HEK293 (cell line): ENCODE measurements around the gene FASN.
A peak's percentile ranks its signal among the peaks of the same experiment; 100 is the strongest.

Experiments used
- EGR2 ChIP-seq: fragments of 450-650 bp; formaldehyde crosslinking; IDR thresholded peaks from 2 replicates; pipeline ENCODE4 v1.5.1; 2016; ENCODE audit warnings: low read depth, missing biosample characterization, missing genetic modification characterization
- GLIS1 ChIP-seq: fragments of 450-650 bp; formaldehyde crosslinking; IDR thresholded peaks from 2 replicates; pipeline ENCODE4 v1.5.1; 2016; ENCODE audit warnings: missing biosample characterization, missing genetic modification characterization
- KLF8 ChIP-seq: fragments of 450-650 bp; formaldehyde crosslinking; IDR thresholded peaks from 2 replicates; pipeline ENCODE4 v1.5.1; 2016; ENCODE audit warnings: missing biosample characterization, missing genetic modification characterization
- YY1 ChIP-seq: fragments of 450-650 bp; formaldehyde crosslinking; IDR thresholded peaks from 2 replicates; pipeline ENCODE4 v1.5.1; 2018; ENCODE audit warnings: missing biosample characterization, missing genetic modification characterization
- ZBTB20 ChIP-seq: fragments of 450-650 bp; formaldehyde crosslinking; IDR thresholded peaks from 2 replicates; pipeline ENCODE4 v1.5.1; 2016; ENCODE audit warnings: missing biosample characterization, missing genetic modification characterization
- ZBTB7A ChIP-seq: fragments of 450-650 bp; formaldehyde crosslinking; IDR thresholded peaks from 2 replicates; pipeline ENCODE4 v1.5.1; 2016; ENCODE audit warnings: low read depth, missing biosample characterization, missing genetic modification characterization
- ZBTB8A ChIP-seq: fragments of 450-650 bp; formaldehyde crosslinking; IDR thresholded peaks from 2 replicates; pipeline ENCODE4 v1.5.1; 2016; ENCODE audit warnings: missing biosample characterization, missing genetic modification characterization
- ZEB2 ChIP-seq: fragments of 450-650 bp; formaldehyde crosslinking; IDR thresholded peaks from 2 replicates; pipeline ENCODE4 v1.5.1; 2016; ENCODE audit warnings: missing biosample characterization, missing genetic modification characterization
- ZFHX2 ChIP-seq: fragments of 450-650 bp; formaldehyde crosslinking; conservative IDR thresholded peaks from 2 replicates; pipeline ENCODE4 v1.5.1; 2016; ENCODE audit warnings: missing biosample characterization, missing genetic modification characterization
- ZFP37 ChIP-seq: fragments of 450-650 bp; formaldehyde crosslinking; IDR thresholded peaks from 2 replicates; pipeline ENCODE4 v1.5.1; 2016; ENCODE audit warnings: missing biosample characterization, missing genetic modification characterization
- ZNF214 ChIP-seq: fragments of 450-650 bp; formaldehyde crosslinking; IDR thresholded peaks from 2 replicates; pipeline ENCODE4 v1.5.1; 2017; ENCODE audit warnings: missing biosample characterization, mild to moderate bottlenecking, missing genetic modification characterization, borderline replicate concordance
- ZNF24 ChIP-seq: fragments of 450-650 bp; formaldehyde crosslinking; IDR thresholded peaks from 2 replicates; pipeline ENCODE4 v1.5.1; 2016; ENCODE audit warnings: missing biosample characterization, missing genetic modification characterization
- ZNF248 ChIP-seq: fragments of 450-650 bp; formaldehyde crosslinking; IDR thresholded peaks from 2 replicates; pipeline ENCODE4 v1.5.1; 2017; ENCODE audit warnings: missing biosample characterization, missing genetic modification characterization
- ZNF501 ChIP-seq: fragments of 450-650 bp; formaldehyde crosslinking; IDR thresholded peaks from 2 replicates; pipeline ENCODE4 v1.5.1; 2016; ENCODE audit warnings: missing biosample characterization, missing genetic modification characterization
- ZNF629 ChIP-seq: fragments of 450-650 bp; formaldehyde crosslinking; IDR thresholded peaks from 2 replicates; pipeline ENCODE4 v1.5.1; 2017; ENCODE audit warnings: missing biosample characterization, missing genetic modification characterization
- ZNF830 ChIP-seq: fragments of 450-650 bp; IDR thresholded peaks from 2 replicates; pipeline ENCODE4 v1.5.0; 2018; ENCODE audit warnings: missing biosample characterization, missing genetic modification characterization, low read depth, mild to moderate bottlenecking, moderate library complexity
- ZNF843 ChIP-seq: fragments of 450-650 bp; formaldehyde crosslinking; IDR thresholded peaks from 2 replicates; pipeline ENCODE4 v1.5.1; 2016; ENCODE audit warnings: missing biosample characterization, missing genetic modification characterization
- TF ChIP-seq, protein P1 (sequence below): fragments of 450-650 bp; formaldehyde crosslinking; IDR thresholded peaks from 2 replicates; pipeline ENCODE4 v1.5.1; 2016; ENCODE audit warnings: missing biosample characterization, missing genetic modification characterization
- TF ChIP-seq, protein P2 (sequence below): fragments of 450-650 bp; IDR thresholded peaks from 2 replicates; pipeline ENCODE4 v1.5.1; 2018; ENCODE audit warnings: missing biosample characterization, missing genetic modification characterization
- TF ChIP-seq, protein P3 (sequence below): fragments of 450-650 bp; formaldehyde crosslinking; IDR thresholded peaks from 2 replicates; pipeline ENCODE4 v1.5.1; 2016; ENCODE audit warnings: missing biosample characterization, missing genetic modification characterization
- TF ChIP-seq, protein P4 (sequence below): fragments of 450-650 bp; formaldehyde crosslinking; IDR thresholded peaks from 2 replicates; pipeline ENCODE4 v1.5.1; 2016; ENCODE audit warnings: missing biosample characterization, missing genetic modification characterization
- TF ChIP-seq, protein P5 (sequence below): sonication (generic); formaldehyde crosslinking; IDR thresholded peaks from 2 replicates; pipeline ENCODE4 v1.8.1; 2022; ENCODE audit warnings: mild to moderate bottlenecking, moderate library complexity, missing genetic modification reagents
- TF ChIP-seq, protein P6 (sequence below): fragments of 450-650 bp; formaldehyde crosslinking; IDR thresholded peaks from 2 replicates; pipeline ENCODE4 v1.5.1; 2017; ENCODE audit warnings: missing biosample characterization, mild to moderate bottlenecking, missing genetic modification characterization, moderate library complexity
- TF ChIP-seq, protein P7 (sequence below): fragments of 450-650 bp; formaldehyde crosslinking; IDR thresholded peaks from 2 replicates; pipeline ENCODE4 v1.5.1; 2016; ENCODE audit warnings: missing biosample characterization, missing genetic modification characterization
- TF ChIP-seq, protein P8 (sequence below): fragments of 450-650 bp; formaldehyde crosslinking; IDR thresholded peaks from 2 replicates; pipeline ENCODE4 v1.5.1; 2016; ENCODE audit warnings: missing biosample characterization, missing genetic modification characterization

FASN gene

DNA sequence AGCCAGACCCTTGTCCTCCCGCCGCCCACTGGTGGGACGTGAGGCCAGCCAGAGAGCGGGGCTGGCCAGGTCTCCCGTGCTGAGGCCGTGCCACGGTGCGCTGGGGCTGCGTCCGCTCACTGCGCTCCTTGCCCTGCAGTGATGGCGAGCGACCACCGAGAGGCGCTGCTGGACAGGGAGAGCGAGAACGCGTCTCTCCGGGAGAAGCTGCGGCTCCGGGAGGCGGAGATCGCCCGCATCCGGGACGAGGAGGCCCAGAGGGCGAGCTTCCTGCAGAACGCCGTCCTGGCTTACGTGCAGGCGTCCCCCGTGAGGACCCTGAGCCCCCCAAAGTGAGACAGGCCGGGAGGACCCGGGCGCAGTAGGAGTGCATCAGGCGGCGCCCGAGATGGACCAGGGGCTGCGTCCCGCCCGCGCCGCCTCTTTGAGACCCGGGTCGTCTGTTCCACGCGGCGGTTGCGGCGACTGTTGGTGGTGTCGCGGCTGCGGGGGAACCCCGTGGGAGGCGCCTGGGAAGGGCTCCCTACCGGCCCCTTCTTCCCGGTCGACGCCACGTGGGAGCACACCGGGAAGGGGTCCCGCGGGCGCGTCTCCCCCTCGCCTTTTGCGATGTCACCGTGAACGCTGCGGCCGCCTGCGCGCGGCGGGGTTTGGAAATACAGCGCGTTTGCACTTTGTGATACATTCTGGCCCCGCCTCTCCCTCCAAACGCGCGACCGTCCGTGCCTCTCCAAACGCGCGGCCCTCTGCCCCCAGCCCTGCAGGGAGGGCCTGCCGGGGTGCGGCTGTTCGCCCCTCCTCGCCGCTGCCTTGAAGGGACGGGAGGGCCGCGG lies 67.3 kb downstream of the FASN start (continued):
- TF ChIP-seq, protein P1, sequence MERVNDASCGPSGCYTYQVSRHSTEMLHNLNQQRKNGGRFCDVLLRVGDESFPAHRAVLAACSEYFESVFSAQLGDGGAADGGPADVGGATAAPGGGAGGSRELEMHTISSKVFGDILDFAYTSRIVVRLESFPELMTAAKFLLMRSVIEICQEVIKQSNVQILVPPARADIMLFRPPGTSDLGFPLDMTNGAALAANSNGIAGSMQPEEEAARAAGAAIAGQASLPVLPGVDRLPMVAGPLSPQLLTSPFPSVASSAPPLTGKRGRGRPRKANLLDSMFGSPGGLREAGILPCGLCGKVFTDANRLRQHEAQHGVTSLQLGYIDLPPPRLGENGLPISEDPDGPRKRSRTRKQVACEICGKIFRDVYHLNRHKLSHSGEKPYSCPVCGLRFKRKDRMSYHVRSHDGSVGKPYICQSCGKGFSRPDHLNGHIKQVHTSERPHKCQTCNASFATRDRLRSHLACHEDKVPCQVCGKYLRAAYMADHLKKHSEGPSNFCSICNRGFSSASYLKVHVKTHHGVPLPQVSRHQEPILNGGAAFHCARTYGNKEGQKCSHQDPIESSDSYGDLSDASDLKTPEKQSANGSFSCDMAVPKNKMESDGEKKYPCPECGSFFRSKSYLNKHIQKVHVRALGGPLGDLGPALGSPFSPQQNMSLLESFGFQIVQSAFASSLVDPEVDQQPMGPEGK (tag by site-specific recombination): peak; percentile 92
- TF ChIP-seq ZNF24 (tag by site-specific recombination) (peak; percentile 30; the same call in 1 of the 2 replicates), ZFP37 (tag by site-specific recombination) (peak; percentile 88), YY1 (0 out of 2 replicates have a peak, but pooled peaks have one; percentile 7), EGR2 (tag by site-specific recombination) (peak; percentile 60; the same call in 1 of the 2 replicates), ZNF830 (tag by site-specific recombination) (no peak), GLIS1 (tag by site-specific recombination) (peak; percentile 87), ZBTB7A (tag by site-specific recombination) (peak; percentile 65), ZBTB8A (tag by site-specific recombination) (peak; percentile 90), ZNF248 (no peak), ZEB2 (tag by site-specific recombination) (peak; percentile 96), ZNF501 (tag by site-specific recombination) (peak; percentile 41; the same call in 1 of the 2 replicates), ZNF629 (peak; percentile 57; the same call in 1 of the 2 replicates), ZBTB20 (tag by site-specific recombination) (peak; percentile 78), ZNF214 (tag by site-specific recombination) (no peak), KLF8 (tag by site-specific recombination) (peak; percentile 40), ZFHX2 (tag by site-specific recombination) (peak; percentile 62), ZNF843 (peak; percentile 40; the same call in 1 of the 2 replicates)
- TF ChIP-seq, protein P2, sequence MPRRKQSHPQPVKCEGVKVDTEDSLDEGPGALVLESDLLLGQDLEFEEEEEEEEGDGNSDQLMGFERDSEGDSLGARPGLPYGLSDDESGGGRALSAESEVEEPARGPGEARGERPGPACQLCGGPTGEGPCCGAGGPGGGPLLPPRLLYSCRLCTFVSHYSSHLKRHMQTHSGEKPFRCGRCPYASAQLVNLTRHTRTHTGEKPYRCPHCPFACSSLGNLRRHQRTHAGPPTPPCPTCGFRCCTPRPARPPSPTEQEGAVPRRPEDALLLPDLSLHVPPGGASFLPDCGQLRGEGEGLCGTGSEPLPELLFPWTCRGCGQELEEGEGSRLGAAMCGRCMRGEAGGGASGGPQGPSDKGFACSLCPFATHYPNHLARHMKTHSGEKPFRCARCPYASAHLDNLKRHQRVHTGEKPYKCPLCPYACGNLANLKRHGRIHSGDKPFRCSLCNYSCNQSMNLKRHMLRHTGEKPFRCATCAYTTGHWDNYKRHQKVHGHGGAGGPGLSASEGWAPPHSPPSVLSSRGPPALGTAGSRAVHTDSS (tag by site-specific recombination): no peak
- TF ChIP-seq, protein P3, sequence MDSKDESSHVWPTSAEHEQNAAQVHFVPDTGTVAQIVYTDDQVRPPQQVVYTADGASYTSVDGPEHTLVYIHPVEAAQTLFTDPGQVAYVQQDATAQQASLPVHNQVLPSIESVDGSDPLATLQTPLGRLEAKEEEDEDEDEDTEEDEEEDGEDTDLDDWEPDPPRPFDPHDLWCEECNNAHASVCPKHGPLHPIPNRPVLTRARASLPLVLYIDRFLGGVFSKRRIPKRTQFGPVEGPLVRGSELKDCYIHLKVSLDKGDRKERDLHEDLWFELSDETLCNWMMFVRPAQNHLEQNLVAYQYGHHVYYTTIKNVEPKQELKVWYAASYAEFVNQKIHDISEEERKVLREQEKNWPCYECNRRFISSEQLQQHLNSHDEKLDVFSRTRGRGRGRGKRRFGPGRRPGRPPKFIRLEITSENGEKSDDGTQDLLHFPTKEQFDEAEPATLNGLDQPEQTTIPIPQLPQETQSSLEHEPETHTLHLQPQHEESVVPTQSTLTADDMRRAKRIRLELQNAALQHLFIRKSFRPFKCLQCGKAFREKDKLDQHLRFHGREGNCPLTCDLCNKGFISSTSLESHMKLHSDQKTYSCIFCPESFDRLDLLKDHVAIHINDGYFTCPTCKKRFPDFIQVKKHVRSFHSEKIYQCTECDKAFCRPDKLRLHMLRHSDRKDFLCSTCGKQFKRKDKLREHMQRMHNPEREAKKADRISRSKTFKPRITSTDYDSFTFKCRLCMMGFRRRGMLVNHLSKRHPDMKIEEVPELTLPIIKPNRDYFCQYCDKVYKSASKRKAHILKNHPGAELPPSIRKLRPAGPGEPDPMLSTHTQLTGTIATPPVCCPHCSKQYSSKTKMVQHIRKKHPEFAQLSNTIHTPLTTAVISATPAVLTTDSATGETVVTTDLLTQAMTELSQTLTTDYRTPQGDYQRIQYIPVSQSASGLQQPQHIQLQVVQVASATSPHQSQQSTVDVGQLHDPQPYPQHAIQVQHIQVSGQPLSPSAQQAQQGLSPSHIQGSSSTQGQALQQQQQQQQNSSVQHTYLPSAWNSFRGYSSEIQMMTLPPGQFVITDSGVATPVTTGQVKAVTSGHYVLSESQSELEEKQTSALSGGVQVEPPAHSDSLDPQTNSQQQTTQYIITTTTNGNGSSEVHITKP (tag by site-specific recombination): 0 out of 2 replicates have a peak, but pooled peaks have one; percentile 23
- TF ChIP-seq, protein P4, sequence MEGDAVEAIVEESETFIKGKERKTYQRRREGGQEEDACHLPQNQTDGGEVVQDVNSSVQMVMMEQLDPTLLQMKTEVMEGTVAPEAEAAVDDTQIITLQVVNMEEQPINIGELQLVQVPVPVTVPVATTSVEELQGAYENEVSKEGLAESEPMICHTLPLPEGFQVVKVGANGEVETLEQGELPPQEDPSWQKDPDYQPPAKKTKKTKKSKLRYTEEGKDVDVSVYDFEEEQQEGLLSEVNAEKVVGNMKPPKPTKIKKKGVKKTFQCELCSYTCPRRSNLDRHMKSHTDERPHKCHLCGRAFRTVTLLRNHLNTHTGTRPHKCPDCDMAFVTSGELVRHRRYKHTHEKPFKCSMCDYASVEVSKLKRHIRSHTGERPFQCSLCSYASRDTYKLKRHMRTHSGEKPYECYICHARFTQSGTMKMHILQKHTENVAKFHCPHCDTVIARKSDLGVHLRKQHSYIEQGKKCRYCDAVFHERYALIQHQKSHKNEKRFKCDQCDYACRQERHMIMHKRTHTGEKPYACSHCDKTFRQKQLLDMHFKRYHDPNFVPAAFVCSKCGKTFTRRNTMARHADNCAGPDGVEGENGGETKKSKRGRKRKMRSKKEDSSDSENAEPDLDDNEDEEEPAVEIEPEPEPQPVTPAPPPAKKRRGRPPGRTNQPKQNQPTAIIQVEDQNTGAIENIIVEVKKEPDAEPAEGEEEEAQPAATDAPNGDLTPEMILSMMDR (tag by site-specific recombination): peak; percentile 99
- TF ChIP-seq, protein P5, sequence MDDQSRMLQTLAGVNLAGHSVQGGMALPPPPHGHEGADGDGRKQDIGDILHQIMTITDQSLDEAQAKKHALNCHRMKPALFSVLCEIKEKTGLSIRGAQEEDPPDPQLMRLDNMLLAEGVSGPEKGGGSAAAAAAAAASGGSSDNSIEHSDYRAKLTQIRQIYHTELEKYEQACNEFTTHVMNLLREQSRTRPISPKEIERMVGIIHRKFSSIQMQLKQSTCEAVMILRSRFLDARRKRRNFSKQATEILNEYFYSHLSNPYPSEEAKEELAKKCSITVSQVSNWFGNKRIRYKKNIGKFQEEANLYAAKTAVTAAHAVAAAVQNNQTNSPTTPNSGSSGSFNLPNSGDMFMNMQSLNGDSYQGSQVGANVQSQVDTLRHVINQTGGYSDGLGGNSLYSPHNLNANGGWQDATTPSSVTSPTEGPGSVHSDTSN (CRISPR knock-in tag): peak; percentile 69; the same call in 1 of the 2 replicates
- TF ChIP-seq, protein P6, sequence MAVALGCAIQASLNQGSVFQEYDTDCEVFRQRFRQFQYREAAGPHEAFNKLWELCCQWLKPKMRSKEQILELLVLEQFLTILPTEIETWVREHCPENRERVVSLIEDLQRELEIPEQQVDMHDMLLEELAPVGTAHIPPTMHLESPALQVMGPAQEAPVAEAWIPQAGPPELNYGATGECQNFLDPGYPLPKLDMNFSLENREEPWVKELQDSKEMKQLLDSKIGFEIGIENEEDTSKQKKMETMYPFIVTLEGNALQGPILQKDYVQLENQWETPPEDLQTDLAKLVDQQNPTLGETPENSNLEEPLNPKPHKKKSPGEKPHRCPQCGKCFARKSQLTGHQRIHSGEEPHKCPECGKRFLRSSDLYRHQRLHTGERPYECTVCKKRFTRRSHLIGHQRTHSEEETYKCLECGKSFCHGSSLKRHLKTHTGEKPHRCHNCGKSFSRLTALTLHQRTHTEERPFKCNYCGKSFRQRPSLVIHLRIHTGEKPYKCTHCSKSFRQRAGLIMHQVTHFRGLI: peak; percentile 41; the same call in 1 of the 2 replicates
- TF ChIP-seq, protein P7, sequence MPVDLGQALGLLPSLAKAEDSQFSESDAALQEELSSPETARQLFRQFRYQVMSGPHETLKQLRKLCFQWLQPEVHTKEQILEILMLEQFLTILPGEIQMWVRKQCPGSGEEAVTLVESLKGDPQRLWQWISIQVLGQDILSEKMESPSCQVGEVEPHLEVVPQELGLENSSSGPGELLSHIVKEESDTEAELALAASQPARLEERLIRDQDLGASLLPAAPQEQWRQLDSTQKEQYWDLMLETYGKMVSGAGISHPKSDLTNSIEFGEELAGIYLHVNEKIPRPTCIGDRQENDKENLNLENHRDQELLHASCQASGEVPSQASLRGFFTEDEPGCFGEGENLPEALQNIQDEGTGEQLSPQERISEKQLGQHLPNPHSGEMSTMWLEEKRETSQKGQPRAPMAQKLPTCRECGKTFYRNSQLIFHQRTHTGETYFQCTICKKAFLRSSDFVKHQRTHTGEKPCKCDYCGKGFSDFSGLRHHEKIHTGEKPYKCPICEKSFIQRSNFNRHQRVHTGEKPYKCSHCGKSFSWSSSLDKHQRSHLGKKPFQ: no peak
- TF ChIP-seq, protein P8, sequence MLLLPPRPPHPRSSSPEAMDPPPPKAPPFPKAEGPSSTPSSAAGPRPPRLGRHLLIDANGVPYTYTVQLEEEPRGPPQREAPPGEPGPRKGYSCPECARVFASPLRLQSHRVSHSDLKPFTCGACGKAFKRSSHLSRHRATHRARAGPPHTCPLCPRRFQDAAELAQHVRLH: no peak
